Body of pancreas (tissue), 4 donors: ENCODE data around the gene PAM16. TPM values are rescaled to one million over a fixed set of nuclear protein-coding genes. Genes with fewer than 3 reads are reported as not detected.
A peak's percentile ranks its signal among the peaks of the same experiment; 100 is the strongest.

Experiments
- ATAC-seq: fragments of 150-250 bp; one replicate; pipeline ENCODE4 v1.9.1; 2016
- DNase-seq, 4 donors: peaks; one replicate each; pipeline ENCODE4 v3.0.0-alpha.2; 2019
- H3K27ac ChIP-seq, 4 donors: fragments of 200-600 bp; sonication (generic); 1 replicate in 3 of 4; 2 replicates in 1 of 4; pipeline versions ENCODE4 v1.5.1 to v1.6.1; 2016 to 2019; ENCODE audit warnings: mild to moderate bottlenecking in 1 of 4, mixed read lengths in 1 of 4, moderate library complexity in 1 of 4
- H3K27me3 ChIP-seq, 2 donors: fragments of 200-600 bp; sonication (generic); one replicate each; pipeline ENCODE4 v1.6.0; 2016; ENCODE audit warnings: mild to moderate bottlenecking in 1 of 2
- H3K36me3 ChIP-seq, 2 donors: fragments of 200-600 bp; sonication (generic); replicated peaks in 1 of 2; 2 replicates each; pipeline ENCODE4 v1.5.1; 2016; ENCODE audit warnings: low read depth in 2 of 2; ENCODE audit not compliant: insufficient read depth in 1 of 2
- H3K4me1 ChIP-seq: fragments of 200-600 bp; sonication (generic); one replicate; pipeline ENCODE4 v1.6.0; 2016
- H3K4me3 ChIP-seq, 2 donors: fragments of 200-600 bp; sonication (generic); 1 replicate in 1 of 2; 2 replicates in 1 of 2; pipeline ENCODE4 v1.5.1; 2016 to 2019
- H3K9me3 ChIP-seq, 3 donors: fragments of 200-600 bp; sonication (generic); 1 replicate in 2 of 3; 2 replicates in 1 of 3; pipeline ENCODE4 v1.5.1; 2016
- POLR2A ChIP-seq, 3 donors: fragments of 450-650 bp; IDR thresholded peaks; one replicate each; pipeline ENCODE4 v1.6.1; 2016; ENCODE audit warnings: antibody characterized with exemption in 3 of 3, mild to moderate bottlenecking in 2 of 3
- WGBS, 2 donors: methylation state at CpG; one replicate each; pipeline ENCODE4 v1.1.5; 2017; 5-methylcytosine and 5-hydroxymethylcytosine counted together
- intact Hi-C: fragments of 100-400 bp; cut with DNase I; formaldehyde crosslinking; loops from one replicate; pipeline ENCODE4 v1.15.1; 2023
- total RNA-seq, 2 donors: library from RNA; depleted of rRNA; stranded (reverse); fragments of >200 nt; gene quantifications; one replicate each; pipeline ENCODE4 v1.1.0, GENCODE V29; 2016
- TF ChIP-seq, protein P1 (sequence below), 7 experiments: fragments of 450-650 bp in 4 of 7; fragments of 200-600 bp in 3 of 7; sonication (generic) in 3 of 7; IDR thresholded peaks; one replicate each; pipeline ENCODE4 v1.5.1; 2016 to 2019; ENCODE audit warnings: antibody characterized with exemption in 7 of 7

Gene PAM16
- total RNA-seq, 2 donors from 2014 or later = 25.9 to 27.7 TPM

- Histone ChIP-seq H3K27me3 (no peaks in the 10 kb centered on the region), H3K9me3 (no peaks in the 10 kb centered on the region), H3K4me1 (peaks cover 38% of the 10 kb centered on the region), H3K27ac (peak overlapping the region; percentile 70 to 88 (median 76)), H3K4me3 (no peak overlapping the region), H3K36me3 (no peaks in the 10 kb centered on the region)
- intact Hi-C loops = no loop called here
- DNase-seq (no peak), ATAC-seq (no peak)
- WGBS, 2 donors = 36 to 50% methylated on average over 6 to 16 of the region's 17 CpGs
- no peak for TF ChIP-seq POLR2A (IDR thresholded peaks at IDR 0.05)
- TF ChIP-seq, protein P1, sequence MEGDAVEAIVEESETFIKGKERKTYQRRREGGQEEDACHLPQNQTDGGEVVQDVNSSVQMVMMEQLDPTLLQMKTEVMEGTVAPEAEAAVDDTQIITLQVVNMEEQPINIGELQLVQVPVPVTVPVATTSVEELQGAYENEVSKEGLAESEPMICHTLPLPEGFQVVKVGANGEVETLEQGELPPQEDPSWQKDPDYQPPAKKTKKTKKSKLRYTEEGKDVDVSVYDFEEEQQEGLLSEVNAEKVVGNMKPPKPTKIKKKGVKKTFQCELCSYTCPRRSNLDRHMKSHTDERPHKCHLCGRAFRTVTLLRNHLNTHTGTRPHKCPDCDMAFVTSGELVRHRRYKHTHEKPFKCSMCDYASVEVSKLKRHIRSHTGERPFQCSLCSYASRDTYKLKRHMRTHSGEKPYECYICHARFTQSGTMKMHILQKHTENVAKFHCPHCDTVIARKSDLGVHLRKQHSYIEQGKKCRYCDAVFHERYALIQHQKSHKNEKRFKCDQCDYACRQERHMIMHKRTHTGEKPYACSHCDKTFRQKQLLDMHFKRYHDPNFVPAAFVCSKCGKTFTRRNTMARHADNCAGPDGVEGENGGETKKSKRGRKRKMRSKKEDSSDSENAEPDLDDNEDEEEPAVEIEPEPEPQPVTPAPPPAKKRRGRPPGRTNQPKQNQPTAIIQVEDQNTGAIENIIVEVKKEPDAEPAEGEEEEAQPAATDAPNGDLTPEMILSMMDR (IDR thresholded peaks at IDR 0.05) = no peak
Observed at GRCh38 chr16:4328782-4329775, 22.0 kb downstream of the PAM16 start.

GRCh38 chr16:4328046-4328781 lies 22.9 kb downstream of the PAM16 start:
- Histone ChIP-seq H3K4me3 (peak overlapping the region in 1 of 2 donors; percentile 13), H3K9me3 (no peaks in the 10 kb centered on the region), H3K36me3 (no peaks in the 10 kb centered on the region), H3K27me3 (no peaks in the 10 kb centered on the region), H3K4me1 (peaks cover 46% of the 10 kb centered on the region), H3K27ac (peak overlapping the region; percentile 70 to 88 (median 76))
- peak; percentile 76 for ATAC-seq
- intact Hi-C loops = no loop called here
- TF ChIP-seq POLR2A (IDR thresholded peaks at IDR 0.05) = peak in 2 of 3 donors; percentile 40 to 53
- TF ChIP-seq, protein P1 (IDR thresholded peaks at IDR 0.05) = peak; percentile 44 to 78 (median 77)
- WGBS, 2 donors = 0 to 5% methylated on average over 6 to 29 of the region's 30 CpGs
- DNase-seq = peak; percentile 81 to 89 (median 88)

GRCh38 chr16:4327386-4328045 lies 23.6 kb downstream of the PAM16 start:
- DNase-seq = peak in 1 of 4 donors; percentile 35
- Histone ChIP-seq H3K36me3 (no peaks in the 10 kb centered on the region), H3K4me3 (peak overlapping the region in 1 of 2 donors; percentile 13), H3K4me1 (peaks cover 53% of the 10 kb centered on the region), H3K27ac (peak overlapping the region; percentile 70 to 88 (median 76)), H3K9me3 (no peaks in the 10 kb centered on the region), H3K27me3 (no peaks in the 10 kb centered on the region)
- WGBS, 2 donors = 2 to 4% methylated on average over 17 to 34 of the region's 57 CpGs
- intact Hi-C loops = no loop called here
- ATAC-seq = no peak
- TF ChIP-seq POLR2A (IDR thresholded peaks at IDR 0.05) = no peak
- TF ChIP-seq, protein P1 (IDR thresholded peaks at IDR 0.05) = no peak

DNA sequence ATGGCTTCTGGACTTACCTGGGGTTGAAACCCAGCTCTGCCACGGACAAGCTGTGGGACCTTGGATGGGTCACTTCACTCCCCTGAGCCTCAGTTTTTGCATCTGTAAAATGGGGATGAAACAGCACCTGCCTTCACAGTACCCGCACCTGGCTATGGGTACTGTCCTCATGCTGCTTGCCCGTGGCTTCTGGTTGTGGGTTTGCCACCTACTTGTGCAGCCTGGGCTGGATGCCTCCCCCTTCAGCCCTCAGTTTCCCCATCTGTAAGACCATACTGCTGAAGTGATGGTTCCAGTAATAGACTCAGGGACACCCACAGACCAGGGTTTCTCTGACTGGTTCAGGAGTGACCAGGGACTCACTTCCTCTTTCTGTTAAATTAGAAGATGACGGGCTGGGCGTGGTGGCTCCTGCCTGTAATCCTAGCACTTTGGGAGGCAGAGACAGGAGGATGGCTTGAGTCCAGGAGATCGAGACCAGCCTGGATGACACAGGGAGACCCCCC lies 25.8 kb downstream of the PAM16 start:
- Histone ChIP-seq H3K27me3 (no peaks in the 10 kb centered on the region), H3K36me3 (no peaks in the 10 kb centered on the region), H3K4me3 (no peak overlapping the region), H3K27ac (peak overlapping the region; percentile 74 to 91 (median 87)), H3K9me3 (no peaks in the 10 kb centered on the region), H3K4me1 (peaks cover 73% of the 10 kb centered on the region)
- no peak for TF ChIP-seq POLR2A (IDR thresholded peaks at IDR 0.05)
- TF ChIP-seq, protein P1 (IDR thresholded peaks at IDR 0.05) = no peak
- 77 to 94% methylated on average over 4 to 6 of the region's 6 CpGs for WGBS, 2 donors
- ATAC-seq = no peak
- no peak for DNase-seq
- intact Hi-C loops = no loop called here
